ENCODE measurements around the gene KHNYN. TPM values are rescaled to one million over a fixed set of nuclear protein-coding genes. Genes with fewer than 3 reads are reported as not detected.
A peak's percentile ranks its signal among the peaks of the same experiment; 100 is the strongest.

Gene KHNYN
- total RNA-seq, 4 donors from 2014 or later: 66.0 to 147 (median 90.6) TPM

DNA sequence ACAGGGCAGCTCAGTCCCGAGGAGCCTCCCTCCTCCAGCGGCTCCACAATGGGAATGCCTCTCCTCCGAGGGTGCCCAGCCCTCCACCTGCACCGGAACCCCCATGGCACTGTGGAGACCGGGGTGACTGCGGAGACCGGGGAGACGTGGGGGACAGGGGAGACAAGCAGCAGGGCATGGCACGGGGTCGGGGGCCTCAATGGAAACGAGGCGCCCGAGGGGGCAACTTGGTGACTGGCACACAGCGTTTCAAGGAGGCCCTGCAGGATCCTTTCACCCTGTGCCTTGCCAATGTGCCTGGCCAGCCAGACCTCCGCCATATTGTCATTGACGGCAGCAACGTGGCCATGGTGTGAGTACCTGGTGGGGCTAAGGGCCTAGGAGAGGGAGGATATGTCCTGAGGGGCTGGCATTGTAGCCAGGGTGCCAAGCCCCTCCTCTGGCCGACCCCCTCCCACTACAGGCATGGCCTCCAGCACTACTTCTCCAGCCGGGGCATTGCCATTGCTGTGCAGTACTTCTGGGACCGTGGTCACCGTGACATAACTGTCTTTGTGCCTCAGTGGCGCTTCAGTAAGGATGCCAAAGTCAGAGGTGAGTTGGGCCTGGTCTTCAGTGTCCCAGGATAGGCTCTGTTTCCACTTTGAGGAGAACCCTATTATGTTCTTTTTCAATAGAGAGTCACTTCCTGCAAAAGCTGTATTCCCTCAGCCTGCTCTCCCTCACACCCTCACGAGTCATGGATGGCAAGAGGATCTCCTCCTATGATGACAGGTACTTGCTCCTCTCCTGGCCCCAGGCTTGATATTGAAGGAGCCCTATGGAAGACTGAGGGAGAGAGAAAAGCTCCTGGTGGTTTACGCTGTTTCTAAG lies 2.7 kb downstream of the KHNYN start:
- no peak overlapping the region for H3K4me3 ChIP-seq (ENCODE audit: low read depth, poor library complexity, severe bottlenecking)
- 70 to 73% methylated on average over 18 to 20 of the region's 24 CpGs for WGBS, 2 donors
- intact Hi-C loops (cut with DNase I; ENCODE audit: low total_unique reads): no loop called here
- TF ChIP-seq POLR2A (IDR thresholded peaks at IDR 0.05): no peak
- TF ChIP-seq, protein P1, sequence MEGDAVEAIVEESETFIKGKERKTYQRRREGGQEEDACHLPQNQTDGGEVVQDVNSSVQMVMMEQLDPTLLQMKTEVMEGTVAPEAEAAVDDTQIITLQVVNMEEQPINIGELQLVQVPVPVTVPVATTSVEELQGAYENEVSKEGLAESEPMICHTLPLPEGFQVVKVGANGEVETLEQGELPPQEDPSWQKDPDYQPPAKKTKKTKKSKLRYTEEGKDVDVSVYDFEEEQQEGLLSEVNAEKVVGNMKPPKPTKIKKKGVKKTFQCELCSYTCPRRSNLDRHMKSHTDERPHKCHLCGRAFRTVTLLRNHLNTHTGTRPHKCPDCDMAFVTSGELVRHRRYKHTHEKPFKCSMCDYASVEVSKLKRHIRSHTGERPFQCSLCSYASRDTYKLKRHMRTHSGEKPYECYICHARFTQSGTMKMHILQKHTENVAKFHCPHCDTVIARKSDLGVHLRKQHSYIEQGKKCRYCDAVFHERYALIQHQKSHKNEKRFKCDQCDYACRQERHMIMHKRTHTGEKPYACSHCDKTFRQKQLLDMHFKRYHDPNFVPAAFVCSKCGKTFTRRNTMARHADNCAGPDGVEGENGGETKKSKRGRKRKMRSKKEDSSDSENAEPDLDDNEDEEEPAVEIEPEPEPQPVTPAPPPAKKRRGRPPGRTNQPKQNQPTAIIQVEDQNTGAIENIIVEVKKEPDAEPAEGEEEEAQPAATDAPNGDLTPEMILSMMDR (IDR thresholded peaks at IDR 0.05): no peak
- DNase-seq (ENCODE audit: low spot score in 2 of 2): peak in 1 of 2 donors; percentile 15

DNA sequence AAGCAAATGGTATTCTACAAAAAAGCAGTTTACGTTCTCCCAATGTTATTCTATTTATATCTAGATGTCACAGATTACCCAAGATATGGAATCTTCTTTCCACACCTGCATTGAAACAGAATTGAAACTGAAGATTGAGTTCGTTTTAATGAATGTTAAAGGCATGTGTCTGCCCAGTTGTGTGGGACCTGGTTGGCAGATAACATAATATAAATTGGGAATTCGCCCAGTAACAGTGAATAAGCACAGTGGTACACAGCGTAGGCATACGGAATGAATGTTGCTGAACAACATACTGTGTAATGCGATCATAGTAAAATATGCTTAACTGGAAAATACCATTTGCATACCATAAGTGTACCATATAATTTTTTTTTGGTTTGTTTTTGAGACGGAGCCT lies 4.3 kb downstream of the KHNYN start:
- DNase-seq (ENCODE audit: low spot score in 2 of 2): no peak
- intact Hi-C loops (cut with DNase I; ENCODE audit: low total_unique reads): no loop called here
- no peak for TF ChIP-seq POLR2A (IDR thresholded peaks at IDR 0.05)
- TF ChIP-seq, protein P1 (IDR thresholded peaks at IDR 0.05): no peak
- 68 to 74% methylated on average over 7 of the region's 7 CpGs for WGBS, 2 donors
- H3K4me3 ChIP-seq (ENCODE audit: low read depth, poor library complexity, severe bottlenecking): no peak overlapping the region

DNA sequence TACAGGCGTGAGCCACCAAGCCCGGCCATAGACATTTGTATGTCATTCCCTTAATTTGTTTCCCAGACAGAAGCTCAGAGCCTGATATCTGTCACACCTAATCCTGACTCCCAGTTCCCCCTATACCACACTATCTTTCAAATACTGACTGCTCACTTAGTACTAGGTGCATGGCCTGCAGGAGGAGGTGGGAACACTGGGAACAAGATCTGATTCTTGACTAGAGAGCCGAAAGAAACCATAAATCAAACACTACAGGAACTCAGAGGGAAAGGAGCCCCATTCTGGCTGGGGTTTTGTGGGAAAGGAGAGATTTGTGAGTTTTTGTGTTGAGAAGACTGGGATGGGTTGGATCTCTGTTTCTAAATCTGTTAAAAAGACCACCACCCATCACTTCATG lies 4.9 kb downstream of the KHNYN start:
- H3K4me3 ChIP-seq (ENCODE audit: low read depth, poor library complexity, severe bottlenecking): no peak overlapping the region
- intact Hi-C loops (cut with DNase I; ENCODE audit: low total_unique reads): no loop called here
- no peak for TF ChIP-seq POLR2A (IDR thresholded peaks at IDR 0.05)
- TF ChIP-seq, protein P1 (IDR thresholded peaks at IDR 0.05): no peak
- DNase-seq (ENCODE audit: low spot score in 2 of 2): no peak
- WGBS, 2 donors: 70 to 88% methylated on average over 3 of the region's 3 CpGs

DNA sequence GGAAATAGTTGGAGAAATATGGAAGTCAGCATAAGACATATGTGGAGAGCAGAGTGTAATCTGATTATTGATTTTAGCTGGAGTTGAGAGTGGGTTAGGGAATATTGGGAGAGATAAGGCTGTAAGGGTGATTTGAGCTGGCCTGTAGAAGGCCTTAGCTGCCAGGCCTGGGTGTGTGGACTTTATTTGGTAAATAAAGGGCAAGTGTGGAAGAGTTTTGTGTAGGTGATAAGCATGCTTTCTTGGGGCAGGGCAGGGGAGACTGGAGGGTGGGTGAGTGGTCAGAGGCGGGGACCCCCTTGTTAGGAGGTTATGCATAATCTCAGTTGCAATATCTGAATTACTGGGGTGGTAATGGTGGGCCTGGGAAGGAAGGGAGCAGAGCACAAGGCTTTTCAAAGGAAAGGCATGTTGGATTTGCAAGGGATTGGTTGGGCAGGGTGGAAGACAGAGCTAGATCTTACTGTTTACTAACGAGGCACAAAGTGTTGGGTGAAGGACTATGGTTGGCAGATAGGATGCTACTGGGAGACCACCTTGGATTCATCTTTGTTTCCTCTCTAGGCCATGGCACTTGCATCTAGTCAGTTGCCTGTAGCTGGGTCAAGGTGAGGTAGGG lies 5.5 kb downstream of the KHNYN start:
- intact Hi-C loops (cut with DNase I; ENCODE audit: low total_unique reads): no loop called here
- DNase-seq (ENCODE audit: low spot score in 2 of 2): no peak
- TF ChIP-seq, protein P1 (IDR thresholded peaks at IDR 0.05): no peak
- TF ChIP-seq POLR2A (IDR thresholded peaks at IDR 0.05): no peak
- 64 to 67% methylated on average over 2 of the region's 2 CpGs for WGBS, 2 donors
- H3K4me3 ChIP-seq (ENCODE audit: low read depth, poor library complexity, severe bottlenecking): no peak overlapping the region

DNA sequence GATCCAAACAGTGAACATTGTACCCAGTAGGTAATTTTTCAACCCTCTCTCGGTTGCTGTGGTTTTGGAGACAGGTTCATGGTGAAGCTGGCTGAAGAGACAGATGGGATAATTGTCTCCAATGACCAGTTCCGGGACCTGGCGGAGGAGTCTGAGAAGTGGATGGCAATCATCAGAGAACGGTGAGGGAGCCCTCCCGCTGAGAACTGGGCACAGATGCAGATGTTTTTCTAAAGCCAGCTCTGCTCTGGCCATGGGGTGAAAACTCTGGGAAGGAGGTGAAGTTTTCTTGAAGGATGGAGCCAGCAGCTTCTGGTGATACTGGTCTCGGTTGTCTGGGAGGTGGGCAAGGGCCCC lies 6.2 kb downstream of the KHNYN start:
- 54 to 57% methylated on average over 6 of the region's 6 CpGs for WGBS, 2 donors
- intact Hi-C loops (cut with DNase I; ENCODE audit: low total_unique reads): no loop called here
- H3K4me3 ChIP-seq (ENCODE audit: low read depth, poor library complexity, severe bottlenecking): no peak overlapping the region
- no peak for TF ChIP-seq POLR2A (IDR thresholded peaks at IDR 0.05)
- TF ChIP-seq, protein P1 (IDR thresholded peaks at IDR 0.05): no peak
- DNase-seq (ENCODE audit: low spot score in 2 of 2): no peak

Measured in lower leg skin (tissue), 4 donors.